ENCODE results near the gene PBX3.

- TF ChIP-seq JUNB (CRISPR knock-in tag; conservative IDR thresholded peaks at IDR 0.05) (no peak), NFE2 (IDR thresholded peaks at IDR 0.05; ENCODE audit: low read depth) (no peak), ERF (CRISPR knock-in tag; IDR thresholded peaks at IDR 0.05) (no peak), CBFA2T3 (IDR thresholded peaks at IDR 0.05) (no peak), FOXO4 (CRISPR knock-in tag; IDR thresholded peaks at IDR 0.05) (no peak), USF2 (CRISPR knock-in tag; IDR thresholded peaks at IDR 0.05) (no peak), RFX5 (IDR thresholded peaks at IDR 0.05; ENCODE audit: low read depth, low read length) (no peak), CTCF (IDR thresholded peaks at IDR 0.05 in 2 of 3, conservative IDR thresholded peaks at IDR 0.05 in 1 of 3; ENCODE audit: insufficient read depth in 2 of 3, low read depth in 1 of 3, low read length in 3 of 3) (no peak), ZNF274 (IDR thresholded peaks at IDR 0.05; ENCODE audit: borderline replicate concordance, low read depth, low read length) (no peak), MEF2A (IDR thresholded peaks at IDR 0.05; ENCODE audit: control insufficient read depth, low read depth, low read length) (no peak), ZBTB9 (CRISPR knock-in tag; IDR thresholded peaks at IDR 0.05) (no peak), ZNF12 (CRISPR knock-in tag; IDR thresholded peaks at IDR 0.05) (no peak), CREB1 (IDR thresholded peaks at IDR 0.05) (no peak), CREB1 (CRISPR knock-in tag; IDR thresholded peaks at IDR 0.05) (no peak)
Observed at GRCh38 chr9:125886365-125886764, 139.2 kb downstream of the PBX3 start.
